Measurements from ENCODE around the gene SORBS2.

- TF ChIP-seq, protein P1, sequence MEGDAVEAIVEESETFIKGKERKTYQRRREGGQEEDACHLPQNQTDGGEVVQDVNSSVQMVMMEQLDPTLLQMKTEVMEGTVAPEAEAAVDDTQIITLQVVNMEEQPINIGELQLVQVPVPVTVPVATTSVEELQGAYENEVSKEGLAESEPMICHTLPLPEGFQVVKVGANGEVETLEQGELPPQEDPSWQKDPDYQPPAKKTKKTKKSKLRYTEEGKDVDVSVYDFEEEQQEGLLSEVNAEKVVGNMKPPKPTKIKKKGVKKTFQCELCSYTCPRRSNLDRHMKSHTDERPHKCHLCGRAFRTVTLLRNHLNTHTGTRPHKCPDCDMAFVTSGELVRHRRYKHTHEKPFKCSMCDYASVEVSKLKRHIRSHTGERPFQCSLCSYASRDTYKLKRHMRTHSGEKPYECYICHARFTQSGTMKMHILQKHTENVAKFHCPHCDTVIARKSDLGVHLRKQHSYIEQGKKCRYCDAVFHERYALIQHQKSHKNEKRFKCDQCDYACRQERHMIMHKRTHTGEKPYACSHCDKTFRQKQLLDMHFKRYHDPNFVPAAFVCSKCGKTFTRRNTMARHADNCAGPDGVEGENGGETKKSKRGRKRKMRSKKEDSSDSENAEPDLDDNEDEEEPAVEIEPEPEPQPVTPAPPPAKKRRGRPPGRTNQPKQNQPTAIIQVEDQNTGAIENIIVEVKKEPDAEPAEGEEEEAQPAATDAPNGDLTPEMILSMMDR (IDR thresholded peaks at IDR 0.05), result no peak
- TF ChIP-seq POLR2A (IDR thresholded peaks at IDR 0.05), result no peak
Measured at GRCh38 chr4:185792384-185793115, 19.4 kb downstream of the SORBS2 start.

Data from uterus (tissue), 2 donors.